RWPE1 (cell line): Measurements from ENCODE around the gene TBXAS1.
A peak's percentile ranks its signal among the peaks of the same experiment; 100 is the strongest.
"Not testable (repeated sequence)": the region's sequence is repeated elsewhere in the genome, so short reads cannot be mapped to it uniquely, and the experiment has no call there.

Experiments
- CTCF ChIA-PET: fragments of 350-600 bp; sonication (Branson Sonifier 250); formaldehyde crosslinking; extraction: SDS; loops from one replicate; lab custom pipeline; 2021; lab: Yijun Ruan, JAX
- POLR2A ChIA-PET: fragments of 400-600 bp; formaldehyde crosslinking; extraction: SDS; loops from one replicate; lab custom pipeline; 2020; ENCODE audit warnings: antibody characterized with exemption; ENCODE audit not compliant: low non-redundant PET; lab: Yijun Ruan, JAX
- DNase-seq: peaks from one replicate; pipeline ENCODE4 v3.0.0; 2012; ENCODE audit warnings: low spot score
- H3K27ac ChIP-seq: fragments of 450-650 bp; 2 replicates; pipeline ENCODE4 v1.5.1; 2017
- CTCF ChIP-seq: fragments of 450-650 bp; conservative IDR thresholded peaks from 2 replicates; pipeline ENCODE4 v1.5.1; 2017; ENCODE audit warnings: low read depth, mild to moderate bottlenecking

Gene TBXAS1

DNA sequence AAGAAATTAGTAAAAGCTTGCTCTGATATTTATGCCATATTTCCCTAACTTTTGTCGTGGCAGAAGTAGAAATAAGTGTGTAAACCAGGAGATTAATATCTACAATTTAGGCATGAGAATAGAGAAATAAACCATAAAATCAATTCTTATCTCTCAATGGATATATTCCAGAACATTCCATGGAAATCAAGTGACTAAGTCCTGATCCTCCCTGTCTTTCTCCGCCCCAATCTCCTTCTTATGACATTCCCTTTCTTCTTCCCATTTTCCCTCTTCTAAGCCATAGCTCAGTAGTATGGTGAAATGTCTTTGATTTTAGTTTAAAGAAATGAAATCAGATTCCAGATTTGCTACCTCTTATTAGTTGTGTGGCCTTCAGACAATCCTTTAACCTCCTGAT, 88.8 kb downstream of the TBXAS1 start:
- CTCF ChIA-PET, result interaction anchor here (0.6 to 0.8 kb wide), 2 partner anchors 32 to 56 kb away, joined by 3 read pairs; no protein-coding TSS in a partner anchor
- DNase-seq, result no peak
- peak overlapping the region; percentile 39 for H3K27ac ChIP-seq
- TF ChIP-seq CTCF, result no peak
- POLR2A ChIA-PET, result no interaction called here

DNA sequence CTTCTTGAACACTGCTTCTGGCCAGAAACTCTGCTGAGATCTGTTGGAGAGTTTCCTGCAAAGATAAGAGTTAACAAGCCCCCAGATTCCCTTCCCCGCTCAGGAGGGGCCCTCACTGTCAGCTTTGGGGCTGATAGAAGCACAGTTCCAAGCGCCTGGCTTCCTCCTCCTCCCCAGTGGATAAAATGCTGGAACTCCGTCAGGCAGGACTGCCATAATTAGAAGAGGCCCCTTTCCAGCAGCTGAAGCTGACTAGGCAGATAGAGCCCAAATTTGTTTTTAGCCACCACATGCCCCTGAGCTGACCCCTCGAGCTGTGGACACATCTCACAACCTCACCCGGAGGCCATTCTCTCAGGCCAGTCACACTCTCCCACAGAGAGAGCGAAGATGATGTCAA, 89.4 kb downstream of the TBXAS1 start:
- H3K27ac ChIP-seq, result peak overlapping the region; percentile 39
- TF ChIP-seq CTCF, result no peak
- POLR2A ChIA-PET, result no interaction called here
- DNase-seq, result no peak
- CTCF ChIA-PET, result no interaction called here

DNA sequence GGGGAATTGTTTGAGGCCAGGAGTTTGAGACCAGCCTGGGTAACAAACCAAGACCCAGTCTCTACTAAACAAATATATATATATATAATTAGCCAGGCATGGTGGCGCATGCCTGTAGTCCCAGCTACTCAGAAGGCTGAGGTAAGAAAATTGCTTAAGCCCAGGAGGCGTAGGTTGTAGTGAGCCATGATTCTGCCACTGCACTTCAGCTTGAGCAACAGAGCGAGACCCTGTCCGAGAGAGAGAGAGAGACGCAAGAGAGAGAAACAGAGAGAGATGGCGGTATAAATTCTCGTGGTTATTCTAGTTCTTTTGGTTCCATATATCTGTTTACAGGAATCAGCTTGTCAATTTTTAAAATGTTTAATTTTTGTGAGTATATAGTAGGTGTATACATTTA, 94.0 kb downstream of the TBXAS1 start:
- POLR2A ChIA-PET, result no interaction called here

GRCh38 chr7:139924461-139924860, 95.4 kb downstream of the TBXAS1 start:
- no peak for TF ChIP-seq CTCF
- H3K27ac ChIP-seq, result no peak overlapping the region
- ChIA-PET POLR2A (no interaction called here), CTCF (no interaction called here)
- DNase-seq, result no peak

More for the DNA sequence above, 94.0 kb downstream of the TBXAS1 start:
- DNase-seq, result no peak
- H3K27ac ChIP-seq, result no peak overlapping the region
- CTCF ChIA-PET, result no interaction called here
- no peak for TF ChIP-seq CTCF

- DNase-seq, POLR2A ChIA-PET, H3K27ac ChIP-seq, CTCF ChIA-PET: not testable (repeated sequence)
These were observed 100.2 kb downstream of the TBXAS1 start for GRCh38 chr7:139929221-139929620.

DNA sequence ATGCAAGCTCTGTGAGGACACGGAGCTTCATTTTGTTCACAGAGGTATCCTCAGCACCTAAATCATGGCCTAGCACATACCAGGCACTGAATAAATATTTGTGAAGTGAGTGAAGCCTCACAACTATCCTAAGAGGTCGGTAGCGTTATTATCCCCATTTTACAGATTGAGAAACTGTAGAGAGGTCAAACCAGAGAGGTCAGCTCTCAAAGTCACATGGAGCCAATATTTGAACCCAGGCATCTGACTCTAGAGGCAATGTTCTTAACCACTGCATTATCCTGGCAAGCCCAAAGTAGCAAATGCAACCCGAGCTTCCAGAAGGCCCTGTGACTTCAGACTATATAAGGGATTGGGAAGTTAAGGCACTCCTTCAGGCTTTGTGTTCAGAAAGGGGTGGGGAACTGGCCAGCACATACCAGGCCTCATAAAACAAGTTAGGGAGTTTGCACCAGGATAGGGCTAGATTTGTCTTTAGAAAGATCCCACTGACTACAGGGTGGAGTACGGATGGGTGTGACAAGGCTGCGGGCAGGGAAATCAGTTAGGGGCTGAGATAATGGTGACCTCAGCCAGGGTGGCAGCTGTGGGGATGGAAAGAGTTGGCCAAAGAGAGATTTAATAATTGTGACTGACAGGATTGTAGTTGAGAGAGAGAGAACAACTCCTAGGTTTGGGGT, 101.4 kb downstream of the TBXAS1 start:
- CTCF ChIA-PET, result no interaction called here
- no peak for TF ChIP-seq CTCF
- DNase-seq, result no peak
- no peak overlapping the region for H3K27ac ChIP-seq
- POLR2A ChIA-PET, result no interaction called here

- TF ChIP-seq CTCF, result no peak
- POLR2A ChIA-PET, result no interaction called here
These were observed 102.3 kb downstream of the TBXAS1 start for GRCh38 chr7:139931190-139931934.

More at GRCh38 chr7:139931190-139931934, 102.3 kb downstream of the TBXAS1 start:
- H3K27ac ChIP-seq, result no peak overlapping the region
- CTCF ChIA-PET, result no interaction called here
- no peak for DNase-seq
